ENCODE measurements around the gene BORCS5.
"Not testable (repeated sequence)": the region's sequence is repeated elsewhere in the genome, so short reads cannot be mapped to it uniquely, and the experiment has no call there.

Gene BORCS5

GRCh38 chr12:12392413-12392812 is 35.5 kb downstream of the BORCS5 start:
- no peak for DNase-seq (ENCODE audit: low read depth in 2 of 2)

- no peak for DNase-seq (ENCODE audit: low read depth in 2 of 2)
Observed at GRCh38 chr12:12393171-12393570, 36.3 kb downstream of the BORCS5 start.

- no peak for DNase-seq (ENCODE audit: low read depth in 2 of 2)
Observed at GRCh38 chr12:12396694-12397093, 39.8 kb downstream of the BORCS5 start.

GRCh38 chr12:12397184-12397583 is 40.3 kb downstream of the BORCS5 start:
- no peak for DNase-seq (ENCODE audit: low read depth in 2 of 2)

GRCh38 chr12:12398026-12398859 is 41.4 kb downstream of the BORCS5 start:
- DNase-seq (ENCODE audit: low read depth in 2 of 2) = no peak

GRCh38 chr12:12399161-12399560 is 42.3 kb downstream of the BORCS5 start:
- DNase-seq (ENCODE audit: low read depth in 2 of 2) = no peak

- DNase-seq (ENCODE audit: low read depth in 2 of 2) = no peak
Observed at GRCh38 chr12:12399776-12400305, 43.0 kb downstream of the BORCS5 start.

GRCh38 chr12:12400793-12401192 is 43.9 kb downstream of the BORCS5 start:
- DNase-seq (ENCODE audit: low read depth in 2 of 2) = no peak

GRCh38 chr12:12403264-12404248 is 46.7 kb downstream of the BORCS5 start:
- DNase-seq (ENCODE audit: low read depth in 2 of 2) = no peak

- no peak for DNase-seq (ENCODE audit: low read depth in 2 of 2)
Observed at GRCh38 chr12:12404297-12404696, 47.4 kb downstream of the BORCS5 start.

- no peak for DNase-seq (ENCODE audit: low read depth in 2 of 2)
Observed at GRCh38 chr12:12405882-12406281, 49.0 kb downstream of the BORCS5 start.

- no peak for DNase-seq (ENCODE audit: low read depth in 2 of 2)
Observed at GRCh38 chr12:12406762-12407161, 49.9 kb downstream of the BORCS5 start.

- no peak for DNase-seq (ENCODE audit: low read depth in 2 of 2)
Observed at GRCh38 chr12:12408265-12408690, 51.4 kb downstream of the BORCS5 start.

- DNase-seq (ENCODE audit: low read depth in 2 of 2) = not testable (repeated sequence)
Observed at GRCh38 chr12:12409337-12409736, 52.5 kb downstream of the BORCS5 start.

- no peak for DNase-seq (ENCODE audit: low read depth in 2 of 2)
Observed at GRCh38 chr12:12415886-12416285, 59.0 kb downstream of the BORCS5 start.

GRCh38 chr12:12419165-12419564 is 62.3 kb downstream of the BORCS5 start:
- DNase-seq (ENCODE audit: low read depth in 2 of 2) = not testable (repeated sequence)

- no peak for DNase-seq (ENCODE audit: low read depth in 2 of 2)
Observed at GRCh38 chr12:12423367-12423766, 66.5 kb downstream of the BORCS5 start.

- no peak for DNase-seq (ENCODE audit: low read depth in 2 of 2)
Observed at GRCh38 chr12:12425001-12425400, 68.1 kb downstream of the BORCS5 start.

- DNase-seq (ENCODE audit: low read depth in 2 of 2) = no peak
Observed at GRCh38 chr12:12425616-12426015, 68.7 kb downstream of the BORCS5 start.

GRCh38 chr12:12427568-12427967 is 70.7 kb downstream of the BORCS5 start:
- no peak for DNase-seq (ENCODE audit: low read depth in 2 of 2)

- DNase-seq (ENCODE audit: low read depth in 2 of 2) = no peak
Observed at GRCh38 chr12:12428047-12428446, 71.2 kb downstream of the BORCS5 start.

- no peak for DNase-seq (ENCODE audit: low read depth in 2 of 2)
Observed at GRCh38 chr12:12428961-12429657, 72.2 kb downstream of the BORCS5 start.

All from stimulated activated CD8-positive, alpha-beta memory T cell treated with anti-CD3 and anti-CD28 coated beads, Interleukin-15, amount 100 ng/mL, for 48 hours (primary cell).